HCT116 (cell line): Measurements from ENCODE around the gene UCK1.

Experiments used
- CTCF ChIP-seq, 3 experiments: fragments of 200-600 bp in 1 of 3; sonication (generic) in 1 of 3; IDR thresholded peaks in 2 of 3; conservative IDR thresholded peaks in 1 of 3; 2 replicates each; pipeline ENCODE4 v1.5.1; 2012 to 2017; ENCODE audit warnings: low read depth in 2 of 3, low read length in 2 of 3, antibody characterized with exemption in 1 of 3, borderline replicate concordance in 1 of 3, control low read depth in 1 of 3, mild to moderate bottlenecking in 1 of 3, mixed read lengths in 1 of 3, mixed run types in 1 of 3, moderate library complexity in 1 of 3; ENCODE audit not compliant: insufficient read depth in 1 of 3
- EZH2phosphoT487 ChIP-seq: fragments of 200-600 bp; IDR thresholded peaks from 2 replicates; pipeline ENCODE4 v1.6.1; 2018; ENCODE audit warnings: antibody characterized with exemption, borderline replicate concordance
- POLR2A ChIP-seq: IDR thresholded peaks from 2 replicates; pipeline ENCODE4 v1.7.0; 2011; ENCODE audit warnings: borderline replicate concordance; ENCODE audit not compliant: insufficient read depth, insufficient read length; ENCODE audit errors: extremely low read depth
- POLR2AphosphoS5 ChIP-seq: IDR thresholded peaks from 2 replicates; pipeline ENCODE4 v1.6.1; 2011; ENCODE audit warnings: mild to moderate bottlenecking, low read depth, low read length, moderate library complexity
- SIN3A ChIP-seq: IDR thresholded peaks from 2 replicates; pipeline ENCODE4 v1.6.1; 2012; ENCODE audit warnings: low read depth

GRCh38 chr9:131475956-131476776 is 54.9 kb downstream of the UCK1 start:
- TF ChIP-seq POLR2A (no peak), SIN3A (no peak), EZH2phosphoT487 (no peak), CTCF (IDR thresholded peaks at IDR 0.05 in 2 of 3, conservative IDR thresholded peaks at IDR 0.05 in 1 of 3; ENCODE audit: borderline replicate concordance in 1 of 3, insufficient read depth in 1 of 3, low read depth in 2 of 3, low read length in 2 of 3) (peak in 2 of 3 experiments; percentile 47 to 48; a peak in 3 of 6 replicates), POLR2AphosphoS5 (no peak)
